Measurements from ENCODE around the gene COL3A1. TPM values are rescaled to one million over a fixed set of nuclear protein-coding genes. Genes with fewer than 3 reads are reported as not detected.

The COL3A1 gene
- total and polyA plus RNA-seq, 2 donors (not counting 3 experiments of a cell fraction or from before 2014, with no cell fraction given): 2.3 to 8.7 TPM

DNA sequence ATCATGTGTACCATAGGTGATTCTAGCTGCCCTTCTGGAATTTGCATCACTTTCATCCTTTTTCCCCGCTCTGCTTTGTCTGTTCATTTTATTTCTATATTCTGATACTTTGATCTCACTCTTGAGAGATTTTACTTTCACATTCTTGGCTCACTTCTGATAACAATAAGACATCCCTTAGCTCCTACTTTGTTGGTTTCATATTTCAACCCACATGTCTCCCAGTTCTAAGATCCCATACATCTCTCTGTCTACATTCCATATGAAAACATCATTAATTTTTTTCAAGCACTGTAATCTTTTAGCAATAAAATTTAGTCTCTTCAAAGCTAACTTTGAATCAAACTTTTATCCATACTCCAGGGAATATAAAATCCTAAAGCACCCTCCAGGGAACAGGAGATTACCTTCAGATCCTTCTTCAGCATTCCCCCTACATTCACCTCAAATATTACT is 75.6 kb downstream of the COL3A1 start:
- H4K20me1 ChIP-seq (replicated peaks; ENCODE audit: control insufficient read depth, extremely low read depth, insufficient read depth, low read length): no peaks in the 10 kb centered on the region
- no peak overlapping the region for H3K4me3 ChIP-seq (replicated peaks in 1 of 3; ENCODE audit: insufficient read depth in 1 of 3, low read depth in 1 of 3, low read length in 3 of 3)
- ChIA-PET CTCF (interaction anchor here (0.9 to 1.1 kb wide), 3 partner anchors 11 to 73 kb away, joined by 3 to 4 read pairs (median 4); no protein-coding TSS in a partner anchor), POLR2A (no interaction called here)
- H3K4me1 ChIP-seq (ENCODE audit: control insufficient read depth, extremely low read depth, insufficient read depth, low read length): no peaks in the 10 kb centered on the region
- intact Hi-C loops (cut with micrococcal nuclease) (no loop called here), dilution Hi-C loops (cut with MboI; ENCODE audit: extremely low pct_ligation_motif_present, low sequenced_read_pairs) (no loop called here)
- no TSS peak for BruUV-seq (replicated peaks)
- no peak overlapping the region for H3K9ac ChIP-seq (replicated peaks; ENCODE audit: extremely low read depth, insufficient read depth, low read length)
- H2AFZ ChIP-seq (ENCODE audit: low read depth, low read length): no peak overlapping the region
- peaks cover 5 to 14% of the 10 kb centered on the region in 2 experiments for H3K36me3 ChIP-seq (ENCODE audit: control insufficient read depth in 2 of 2, extremely low read depth in 1 of 2, insufficient read depth in 2 of 2, low read length in 2 of 2)
- no peak for FAIRE-seq
- DNase-seq (ENCODE audit: low read depth, low spot score): no peak
- no peak overlapping the region for H3K4me2 ChIP-seq (ENCODE audit: insufficient read depth, low read length)
- H3K27me3 ChIP-seq (ENCODE audit: control insufficient read depth in 2 of 2, insufficient read depth in 2 of 2, low read length in 2 of 2): no peaks in the 10 kb centered on the region
- no peaks in the 10 kb centered on the region for H3K9me3 ChIP-seq (replicated peaks; ENCODE audit: control insufficient read depth, insufficient read depth, low read length)
- H3K27ac ChIP-seq (ENCODE audit: insufficient read depth, low read depth, low read length): no peak overlapping the region
- H3K79me2 ChIP-seq (ENCODE audit: control insufficient read depth, insufficient read depth, low read length): no peaks in the 10 kb centered on the region
- no peak for TF ChIP-seq MYC (IDR thresholded peaks at IDR 0.05; ENCODE audit: low read depth, low read length)
- no peak for TF ChIP-seq POLR2AphosphoS5 (IDR thresholded peaks at IDR 0.05; ENCODE audit: insufficient read depth, low read depth, low read length)
- no peak for TF ChIP-seq EZH2 (IDR thresholded peaks at IDR 0.05; ENCODE audit: borderline replicate concordance, low read depth, low read length, severe bottlenecking)
- no peak for TF ChIP-seq GATA2 (IDR thresholded peaks at IDR 0.05; ENCODE audit: insufficient read depth, insufficient read length, low read depth, low read length)
- H3K9me1 ChIP-seq (replicated peaks; ENCODE audit: control insufficient read depth, extremely low read depth, insufficient read depth, low read length): peaks cover 2% of the 10 kb centered on the region

DNA sequence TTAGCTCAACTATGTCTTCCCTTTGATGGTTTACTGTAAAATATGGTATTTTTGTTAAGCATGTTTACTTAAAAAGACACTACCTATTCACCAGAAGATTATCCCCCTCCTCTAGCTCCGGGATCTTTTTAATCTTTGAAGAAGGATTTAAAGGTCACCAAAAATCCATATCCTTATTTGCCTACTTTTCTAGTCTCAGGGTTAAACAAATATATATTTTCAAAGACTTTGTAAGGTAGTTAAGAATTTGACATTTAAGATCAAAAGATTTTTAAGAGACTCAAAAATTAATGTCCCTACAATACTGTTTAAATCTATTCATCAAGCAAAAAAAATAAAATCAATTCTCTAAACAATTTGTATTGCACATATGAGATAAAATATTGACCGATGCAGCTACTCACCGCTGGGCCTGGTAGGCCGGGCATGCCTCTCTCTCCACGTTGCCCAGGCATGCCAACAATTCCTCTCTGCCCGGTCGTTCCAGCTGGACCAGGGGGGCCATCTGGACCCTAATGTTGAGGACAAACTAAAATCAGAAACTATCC is 76.1 kb downstream of the COL3A1 start:
- DNase-seq (ENCODE audit: low read depth, low spot score) (no peak), FAIRE-seq (no peak)
- H3K4me2 ChIP-seq (ENCODE audit: insufficient read depth, low read length): no peak overlapping the region
- H3K9ac ChIP-seq (replicated peaks; ENCODE audit: extremely low read depth, insufficient read depth, low read length): no peak overlapping the region
- H4K20me1 ChIP-seq (replicated peaks; ENCODE audit: control insufficient read depth, extremely low read depth, insufficient read depth, low read length): no peaks in the 10 kb centered on the region
- H3K9me3 ChIP-seq (replicated peaks; ENCODE audit: control insufficient read depth, insufficient read depth, low read length): no peaks in the 10 kb centered on the region
- H3K36me3 ChIP-seq (ENCODE audit: control insufficient read depth in 2 of 2, extremely low read depth in 1 of 2, insufficient read depth in 2 of 2, low read length in 2 of 2): peaks cover 5 to 14% of the 10 kb centered on the region in 2 experiments
- H3K4me3 ChIP-seq (replicated peaks in 1 of 3; ENCODE audit: insufficient read depth in 1 of 3, low read depth in 1 of 3, low read length in 3 of 3): no peak overlapping the region
- POLR2A ChIA-PET: no interaction called here
- H3K4me1 ChIP-seq (ENCODE audit: control insufficient read depth, extremely low read depth, insufficient read depth, low read length): no peaks in the 10 kb centered on the region
- dilution Hi-C loops (cut with MboI; ENCODE audit: extremely low pct_ligation_motif_present, low sequenced_read_pairs): no loop called here
- no TSS peak for BruUV-seq (replicated peaks)
- TF ChIP-seq JUN (IDR thresholded peaks at IDR 0.05; ENCODE audit: borderline replicate concordance, insufficient read depth, insufficient read length, low read depth): no peak
- no peak for TF ChIP-seq EZH2 (IDR thresholded peaks at IDR 0.05; ENCODE audit: borderline replicate concordance, low read depth, low read length, severe bottlenecking)
- no peak for TF ChIP-seq CTCF (IDR thresholded peaks at IDR 0.05; ENCODE audit: extremely low read depth in 1 of 2, insufficient read depth in 1 of 2, low read depth in 1 of 2, low read length in 2 of 2)
- TF ChIP-seq MYC (IDR thresholded peaks at IDR 0.05; ENCODE audit: low read depth, low read length): no peak
- TF ChIP-seq GATA2 (IDR thresholded peaks at IDR 0.05; ENCODE audit: insufficient read depth, insufficient read length, low read depth, low read length): no peak
- TF ChIP-seq MAX (IDR thresholded peaks at IDR 0.05; ENCODE audit: insufficient read depth, insufficient read length): no peak
- TF ChIP-seq FOS (IDR thresholded peaks at IDR 0.05; ENCODE audit: borderline replicate concordance, insufficient read depth, low read length): no peak
- H3K27me3 ChIP-seq (ENCODE audit: control insufficient read depth in 2 of 2, insufficient read depth in 2 of 2, low read length in 2 of 2): no peaks in the 10 kb centered on the region
- CTCF ChIA-PET: interaction anchor here (0.9 to 1.1 kb wide), 3 partner anchors 11 to 74 kb away, joined by 3 to 4 read pairs (median 4); no protein-coding TSS in a partner anchor
- no peaks in the 10 kb centered on the region for H3K79me2 ChIP-seq (ENCODE audit: control insufficient read depth, insufficient read depth, low read length)
- intact Hi-C loops (cut with micrococcal nuclease): no loop called here
- no peak overlapping the region for H3K27ac ChIP-seq (ENCODE audit: insufficient read depth, low read depth, low read length)
- H2AFZ ChIP-seq (ENCODE audit: low read depth, low read length): no peak overlapping the region
- peaks cover 2% of the 10 kb centered on the region for H3K9me1 ChIP-seq (replicated peaks; ENCODE audit: control insufficient read depth, extremely low read depth, insufficient read depth, low read length)

Data from endothelial cell of umbilical vein (primary cell).